ENCODE measurements around the gene SUPT20HL2.
"Not testable (repeated sequence)": the region's sequence is repeated elsewhere in the genome, so short reads cannot be mapped to it uniquely, and the experiment has no call there.

The SUPT20HL2 gene

GRCh38 chrX:24314019-24314635, at the start of gene SUPT20HL2:
TSS of gene SUPT20HL2 (minus strand) at chrX:24314069. CDS start at chrX:24313315, 754 bp downstream.
- DNase-seq = no peak

GRCh38 chrX:24362089-24362745, 48.3 kb upstream of the SUPT20HL2 start:
- not testable (repeated sequence) for DNase-seq

- no peak for DNase-seq
Observed at GRCh38 chrX:24360272-24360671, 46.4 kb upstream of the SUPT20HL2 start, which contains the start of gene SUPT20HL1. TSS of gene SUPT20HL1 (plus strand) at chrX:24360639. CDS start at chrX:24362761, 2,122 bp downstream.

- DNase-seq = no peak
Observed at GRCh38 chrX:24357106-24357505, 43.2 kb upstream of the SUPT20HL2 start.

GRCh38 chrX:24355095-24355494, 41.2 kb upstream of the SUPT20HL2 start:
- no peak for DNase-seq

GRCh38 chrX:24350217-24350616, 36.3 kb upstream of the SUPT20HL2 start:
- DNase-seq = no peak

- no peak for DNase-seq
Observed at GRCh38 chrX:24347881-24348280, 34.0 kb upstream of the SUPT20HL2 start.

GRCh38 chrX:24343719-24344118, 29.9 kb upstream of the SUPT20HL2 start:
- DNase-seq = no peak

- DNase-seq = no peak
Observed at GRCh38 chrX:24341795-24342194, 27.9 kb upstream of the SUPT20HL2 start.

GRCh38 chrX:24340501-24340900, 26.6 kb upstream of the SUPT20HL2 start:
- DNase-seq = no peak

- DNase-seq = no peak
Observed at GRCh38 chrX:24339911-24340310, 26.0 kb upstream of the SUPT20HL2 start.

GRCh38 chrX:24335871-24336270, 22.0 kb upstream of the SUPT20HL2 start:
- DNase-seq = no peak

- no peak for DNase-seq
Observed at GRCh38 chrX:24334461-24334860, 20.6 kb upstream of the SUPT20HL2 start.

GRCh38 chrX:24333371-24333770, 19.5 kb upstream of the SUPT20HL2 start:
- DNase-seq = no peak

GRCh38 chrX:24332878-24333277, 19.0 kb upstream of the SUPT20HL2 start:
- no peak for DNase-seq

- no peak for DNase-seq
Observed at GRCh38 chrX:24325231-24325630, 11.4 kb upstream of the SUPT20HL2 start.

- DNase-seq = no peak
Observed at GRCh38 chrX:24321741-24322395, 8.0 kb upstream of the SUPT20HL2 start.

GRCh38 chrX:24317567-24317966, 3.7 kb upstream of the SUPT20HL2 start:
- DNase-seq = no peak

- no peak for DNase-seq
Observed at GRCh38 chrX:24316111-24316510, 2.2 kb upstream of the SUPT20HL2 start.

- not testable (repeated sequence) for DNase-seq
Observed at GRCh38 chrX:24312249-24312607, 1.6 kb downstream of the SUPT20HL2 start.

- DNase-seq = not testable (repeated sequence)
Observed at GRCh38 chrX:24311507-24312248, 2.2 kb downstream of the SUPT20HL2 start.

GRCh38 chrX:24310916-24311315, 3.0 kb downstream of the SUPT20HL2 start:
- DNase-seq = not testable (repeated sequence)
